ENCODE data around the gene MC1R.

Gene MC1R

GRCh38 chr16:89899879-89900481 is 18.7 kb upstream of the MC1R start:
- Histone ChIP-seq H3K27ac (ENCODE audit: low read length) (no peak overlapping the region), H3K36me3 (ENCODE audit: control insufficient read depth in 1 of 2, insufficient read depth in 2 of 2, low read length in 2 of 2) (peaks cover 34 to 79% of the 10 kb centered on the region in 2 donors), H3K9me3 (ENCODE audit: control insufficient read depth in 1 of 2, low read length in 2 of 2) (no peaks in the 10 kb centered on the region), H3K4me3 (ENCODE audit: low read depth in 1 of 2, low read length in 2 of 2) (no peak overlapping the region), H3K27me3 (ENCODE audit: low read depth, low read length) (no peaks in the 10 kb centered on the region), H3K4me1 (ENCODE audit: control insufficient read depth in 1 of 2, insufficient read depth in 2 of 2, low read length in 2 of 2) (no peaks in the 10 kb centered on the region)

- H3K36me3 ChIP-seq (ENCODE audit: control insufficient read depth in 1 of 2, insufficient read depth in 2 of 2, low read length in 2 of 2) = peaks cover 35 to 78% of the 10 kb centered on the region in 2 donors
- H3K4me1 ChIP-seq (ENCODE audit: control insufficient read depth in 1 of 2, insufficient read depth in 2 of 2, low read length in 2 of 2) = no peaks in the 10 kb centered on the region
- no peak overlapping the region for H3K4me3 ChIP-seq (ENCODE audit: low read depth in 1 of 2, low read length in 2 of 2)
- no peaks in the 10 kb centered on the region for H3K27me3 ChIP-seq (ENCODE audit: low read depth, low read length)
- H3K9me3 ChIP-seq (ENCODE audit: control insufficient read depth in 1 of 2, low read length in 2 of 2) = no peaks in the 10 kb centered on the region
- H3K27ac ChIP-seq (ENCODE audit: low read length) = no peak overlapping the region
Measured at GRCh38 chr16:89900885-89901284, 17.8 kb upstream of the MC1R start.

GRCh38 chr16:89902980-89903379 is 15.7 kb upstream of the MC1R start:
- H3K27ac ChIP-seq (ENCODE audit: low read length) = no peak overlapping the region
- no peaks in the 10 kb centered on the region for H3K4me1 ChIP-seq (ENCODE audit: control insufficient read depth in 1 of 2, insufficient read depth in 2 of 2, low read length in 2 of 2)
- H3K36me3 ChIP-seq (ENCODE audit: control insufficient read depth in 1 of 2, insufficient read depth in 2 of 2, low read length in 2 of 2) = peaks cover 37 to 79% of the 10 kb centered on the region in 2 donors
- no peaks in the 10 kb centered on the region for H3K27me3 ChIP-seq (ENCODE audit: low read depth, low read length)
- H3K9me3 ChIP-seq (ENCODE audit: control insufficient read depth in 1 of 2, low read length in 2 of 2) = no peaks in the 10 kb centered on the region
- no peak overlapping the region for H3K4me3 ChIP-seq (ENCODE audit: low read depth in 1 of 2, low read length in 2 of 2)

DNA sequence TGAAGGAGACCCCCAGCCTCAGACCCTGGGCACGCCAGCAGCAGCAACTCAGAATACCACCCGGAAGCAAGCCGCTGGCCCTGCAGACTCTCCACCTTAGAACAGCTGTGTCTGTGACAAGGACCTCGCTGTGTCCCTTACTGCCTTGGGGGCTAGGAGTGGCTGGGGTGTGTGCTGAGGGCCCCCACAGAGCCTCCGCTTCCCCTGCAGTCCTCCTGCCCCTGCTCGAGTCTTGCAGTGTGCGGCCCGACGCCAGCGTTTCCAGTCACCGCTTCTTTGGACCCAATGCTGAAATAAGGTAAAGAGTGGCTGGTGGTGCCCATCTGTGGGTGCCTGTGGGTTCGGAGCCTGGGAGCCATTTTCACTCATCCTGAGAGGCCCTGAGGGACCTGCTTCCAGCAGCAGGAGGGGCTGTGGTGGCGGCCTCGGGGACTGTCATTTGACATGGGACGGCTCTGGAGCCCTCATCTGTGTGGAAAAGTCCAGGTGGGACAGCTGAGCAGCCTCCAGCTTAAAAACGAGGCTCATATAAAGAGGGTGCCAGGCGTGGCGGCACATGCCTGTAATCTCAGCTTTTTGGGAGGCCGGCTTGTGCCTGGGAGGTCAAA is 14.7 kb upstream of the MC1R start:
- Histone ChIP-seq H3K9me3 (ENCODE audit: control insufficient read depth in 1 of 2, low read length in 2 of 2) (no peaks in the 10 kb centered on the region), H3K27ac (ENCODE audit: low read length) (no peak overlapping the region), H3K4me3 (ENCODE audit: low read depth in 1 of 2, low read length in 2 of 2) (no peak overlapping the region), H3K4me1 (ENCODE audit: control insufficient read depth in 1 of 2, insufficient read depth in 2 of 2, low read length in 2 of 2) (no peaks in the 10 kb centered on the region), H3K36me3 (ENCODE audit: control insufficient read depth in 1 of 2, insufficient read depth in 2 of 2, low read length in 2 of 2) (peaks cover 34 to 78% of the 10 kb centered on the region in 2 donors), H3K27me3 (ENCODE audit: low read depth, low read length) (no peaks in the 10 kb centered on the region)

- no peak overlapping the region for H3K27ac ChIP-seq (ENCODE audit: low read length)
- H3K27me3 ChIP-seq (ENCODE audit: low read depth, low read length) = no peaks in the 10 kb centered on the region
- H3K36me3 ChIP-seq (ENCODE audit: control insufficient read depth in 1 of 2, insufficient read depth in 2 of 2, low read length in 2 of 2) = peaks cover 31 to 74% of the 10 kb centered on the region in 2 donors
- peaks cover 0 to 3% of the 10 kb centered on the region in 2 donors for H3K4me1 ChIP-seq (ENCODE audit: control insufficient read depth in 1 of 2, insufficient read depth in 2 of 2, low read length in 2 of 2)
- no peak overlapping the region for H3K4me3 ChIP-seq (ENCODE audit: low read depth in 1 of 2, low read length in 2 of 2)
- no peaks in the 10 kb centered on the region for H3K9me3 ChIP-seq (ENCODE audit: control insufficient read depth in 1 of 2, low read length in 2 of 2)
Measured at GRCh38 chr16:89904606-89905510, 13.8 kb upstream of the MC1R start.

DNA sequence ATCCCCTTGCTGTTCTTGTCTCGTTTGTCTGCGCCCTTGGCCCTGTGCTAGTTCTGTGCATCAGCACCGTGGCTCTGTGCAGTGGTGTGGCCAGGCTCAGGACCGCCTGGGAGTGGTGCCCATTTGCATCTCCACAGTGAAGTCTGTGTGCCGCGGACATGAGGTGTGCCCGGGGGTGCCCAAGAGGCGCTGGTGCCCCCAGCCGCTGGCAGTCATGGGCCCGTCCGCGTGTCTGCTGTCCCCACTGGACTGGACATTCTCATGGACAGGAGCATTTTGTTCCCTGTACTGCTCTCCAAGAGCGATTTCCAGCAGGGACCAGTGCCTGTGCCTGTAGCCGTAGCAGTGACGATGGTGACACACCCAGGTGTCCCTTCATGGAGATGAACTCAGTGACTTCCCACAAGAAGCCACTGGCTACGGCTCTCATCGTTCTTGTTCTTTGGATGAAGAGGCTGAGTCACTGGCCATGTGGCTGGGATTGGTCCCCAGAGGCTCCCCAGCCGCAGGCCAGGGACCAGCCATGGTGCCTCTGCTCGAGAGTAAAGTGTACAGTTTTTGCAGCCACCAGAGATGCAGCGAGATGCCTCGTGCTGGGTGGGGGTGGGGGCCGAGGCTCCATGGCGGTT is 13.0 kb upstream of the MC1R start:
- H3K27me3 ChIP-seq (ENCODE audit: low read depth, low read length) = no peaks in the 10 kb centered on the region
- H3K36me3 ChIP-seq (ENCODE audit: control insufficient read depth in 1 of 2, insufficient read depth in 2 of 2, low read length in 2 of 2) = peaks cover 30 to 70% of the 10 kb centered on the region in 2 donors

GRCh38 chr16:89906140-89907025 is 12.3 kb upstream of the MC1R start:
- peaks cover 28 to 71% of the 10 kb centered on the region in 2 donors for H3K36me3 ChIP-seq (ENCODE audit: control insufficient read depth in 1 of 2, insufficient read depth in 2 of 2, low read length in 2 of 2)

More for the DNA sequence above, 13.0 kb upstream of the MC1R start:
- peaks cover 0 to 5% of the 10 kb centered on the region in 2 donors for H3K4me1 ChIP-seq (ENCODE audit: control insufficient read depth in 1 of 2, insufficient read depth in 2 of 2, low read length in 2 of 2)
- no peak overlapping the region for H3K4me3 ChIP-seq (ENCODE audit: low read depth in 1 of 2, low read length in 2 of 2)
- no peaks in the 10 kb centered on the region for H3K9me3 ChIP-seq (ENCODE audit: control insufficient read depth in 1 of 2, low read length in 2 of 2)
- H3K27ac ChIP-seq (ENCODE audit: low read length) = no peak overlapping the region

DNA sequence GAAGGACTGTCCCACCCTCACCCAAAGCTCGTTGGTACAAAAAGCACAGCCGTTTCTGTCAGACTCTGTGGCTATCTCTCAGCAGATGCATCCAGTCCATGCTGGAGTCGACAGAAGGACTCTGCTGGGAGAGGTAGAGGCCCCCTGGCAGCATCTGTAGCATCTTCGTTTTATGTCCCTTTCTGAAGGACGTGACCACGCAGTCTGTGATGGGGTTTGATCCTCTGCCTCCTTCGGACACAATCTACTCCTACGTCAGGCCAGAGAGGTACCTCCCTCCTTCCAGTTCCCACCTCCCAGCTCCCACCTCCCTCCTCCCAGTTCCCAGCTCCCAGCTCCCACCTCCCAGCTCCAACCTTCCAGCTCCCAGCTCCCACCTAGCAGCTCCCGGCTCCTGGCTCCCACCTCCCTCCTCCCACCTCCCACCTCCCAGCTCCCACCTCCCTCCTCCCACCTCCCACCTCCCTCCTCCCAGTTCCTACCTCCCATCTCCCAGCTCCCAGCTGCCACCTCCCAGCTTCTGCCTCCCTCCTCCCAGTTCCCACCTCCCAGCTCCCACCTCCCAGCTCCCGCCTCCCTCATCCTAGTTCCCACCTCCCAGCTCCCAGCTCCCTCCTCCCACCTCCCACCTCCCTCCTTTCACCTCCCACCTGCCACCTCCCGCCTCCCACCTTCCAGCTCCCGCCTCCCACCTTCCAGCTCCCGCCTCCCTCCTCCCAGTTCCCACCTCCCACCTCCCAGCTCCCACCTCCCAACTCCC is 11.4 kb upstream of the MC1R start:
- Histone ChIP-seq H3K27me3 (ENCODE audit: low read depth, low read length) (no peaks in the 10 kb centered on the region), H3K4me1 (ENCODE audit: control insufficient read depth in 1 of 2, insufficient read depth in 2 of 2, low read length in 2 of 2) (peaks cover 0 to 5% of the 10 kb centered on the region in 2 donors), H3K36me3 (ENCODE audit: control insufficient read depth in 1 of 2, insufficient read depth in 2 of 2, low read length in 2 of 2) (peaks cover 28 to 75% of the 10 kb centered on the region in 2 donors), H3K4me3 (ENCODE audit: low read depth in 1 of 2, low read length in 2 of 2) (no peak overlapping the region), H3K9me3 (ENCODE audit: control insufficient read depth in 1 of 2, low read length in 2 of 2) (no peaks in the 10 kb centered on the region), H3K27ac (ENCODE audit: low read length) (no peak overlapping the region)

More at GRCh38 chr16:89906140-89907025, 12.3 kb upstream of the MC1R start:
- H3K4me1 ChIP-seq (ENCODE audit: control insufficient read depth in 1 of 2, insufficient read depth in 2 of 2, low read length in 2 of 2) = peaks cover 0 to 5% of the 10 kb centered on the region in 2 donors
- no peak overlapping the region for H3K4me3 ChIP-seq (ENCODE audit: low read depth in 1 of 2, low read length in 2 of 2)
- H3K9me3 ChIP-seq (ENCODE audit: control insufficient read depth in 1 of 2, low read length in 2 of 2) = no peaks in the 10 kb centered on the region
- no peak overlapping the region for H3K27ac ChIP-seq (ENCODE audit: low read length)
- no peaks in the 10 kb centered on the region for H3K27me3 ChIP-seq (ENCODE audit: low read depth, low read length)

GRCh38 chr16:89908236-89908635 is 10.4 kb upstream of the MC1R start:
- H3K4me1 ChIP-seq (ENCODE audit: control insufficient read depth in 1 of 2, insufficient read depth in 2 of 2, low read length in 2 of 2) = peaks cover 0 to 5% of the 10 kb centered on the region in 2 donors
- no peaks in the 10 kb centered on the region for H3K27me3 ChIP-seq (ENCODE audit: low read depth, low read length)
- H3K4me3 ChIP-seq (ENCODE audit: low read depth in 1 of 2, low read length in 2 of 2) = no peak overlapping the region
- H3K9me3 ChIP-seq (ENCODE audit: control insufficient read depth in 1 of 2, low read length in 2 of 2) = no peaks in the 10 kb centered on the region
- peaks cover 31 to 72% of the 10 kb centered on the region in 2 donors for H3K36me3 ChIP-seq (ENCODE audit: control insufficient read depth in 1 of 2, insufficient read depth in 2 of 2, low read length in 2 of 2)
- no peak overlapping the region for H3K27ac ChIP-seq (ENCODE audit: low read length)
